ENCODE measurements around the gene ING5.
"Not testable (repeated sequence)": the region's sequence is repeated elsewhere in the genome, so short reads cannot be mapped to it uniquely, and the experiment has no call there.

ING5 gene

DNA sequence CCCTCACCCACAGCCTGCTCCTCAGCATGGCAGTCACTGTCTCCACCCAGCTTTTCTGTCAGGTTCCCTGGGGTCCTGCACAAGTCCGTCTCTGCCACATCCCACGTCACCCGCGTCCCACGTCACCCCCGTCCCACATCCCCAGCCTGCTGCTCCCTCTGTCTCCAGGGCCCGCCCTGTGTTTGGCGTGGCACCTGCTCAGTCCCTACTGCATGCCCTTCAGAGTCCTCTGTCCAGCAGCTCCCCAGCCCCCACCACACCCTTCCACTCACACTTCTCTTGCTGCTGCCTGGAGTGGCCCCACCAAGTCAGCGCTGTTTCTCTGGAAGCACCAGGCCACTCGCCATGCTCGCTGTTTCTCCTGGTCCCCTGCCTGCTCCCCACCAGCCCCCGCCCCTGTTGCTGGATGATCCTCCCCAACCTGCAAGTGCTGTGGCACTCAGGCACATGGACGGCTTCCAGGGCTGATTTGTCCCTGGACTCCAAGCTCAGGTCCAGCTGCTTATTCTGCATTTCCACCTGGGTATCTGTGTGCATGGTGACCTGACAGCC lies 45.6 kb upstream of the ING5 start:
- no peak for DNase-seq (ENCODE audit: low read depth)
- TF ChIP-seq, protein P1, sequence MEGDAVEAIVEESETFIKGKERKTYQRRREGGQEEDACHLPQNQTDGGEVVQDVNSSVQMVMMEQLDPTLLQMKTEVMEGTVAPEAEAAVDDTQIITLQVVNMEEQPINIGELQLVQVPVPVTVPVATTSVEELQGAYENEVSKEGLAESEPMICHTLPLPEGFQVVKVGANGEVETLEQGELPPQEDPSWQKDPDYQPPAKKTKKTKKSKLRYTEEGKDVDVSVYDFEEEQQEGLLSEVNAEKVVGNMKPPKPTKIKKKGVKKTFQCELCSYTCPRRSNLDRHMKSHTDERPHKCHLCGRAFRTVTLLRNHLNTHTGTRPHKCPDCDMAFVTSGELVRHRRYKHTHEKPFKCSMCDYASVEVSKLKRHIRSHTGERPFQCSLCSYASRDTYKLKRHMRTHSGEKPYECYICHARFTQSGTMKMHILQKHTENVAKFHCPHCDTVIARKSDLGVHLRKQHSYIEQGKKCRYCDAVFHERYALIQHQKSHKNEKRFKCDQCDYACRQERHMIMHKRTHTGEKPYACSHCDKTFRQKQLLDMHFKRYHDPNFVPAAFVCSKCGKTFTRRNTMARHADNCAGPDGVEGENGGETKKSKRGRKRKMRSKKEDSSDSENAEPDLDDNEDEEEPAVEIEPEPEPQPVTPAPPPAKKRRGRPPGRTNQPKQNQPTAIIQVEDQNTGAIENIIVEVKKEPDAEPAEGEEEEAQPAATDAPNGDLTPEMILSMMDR (conservative IDR thresholded peaks at IDR 0.05; ENCODE audit: low read length), result no peak

DNA sequence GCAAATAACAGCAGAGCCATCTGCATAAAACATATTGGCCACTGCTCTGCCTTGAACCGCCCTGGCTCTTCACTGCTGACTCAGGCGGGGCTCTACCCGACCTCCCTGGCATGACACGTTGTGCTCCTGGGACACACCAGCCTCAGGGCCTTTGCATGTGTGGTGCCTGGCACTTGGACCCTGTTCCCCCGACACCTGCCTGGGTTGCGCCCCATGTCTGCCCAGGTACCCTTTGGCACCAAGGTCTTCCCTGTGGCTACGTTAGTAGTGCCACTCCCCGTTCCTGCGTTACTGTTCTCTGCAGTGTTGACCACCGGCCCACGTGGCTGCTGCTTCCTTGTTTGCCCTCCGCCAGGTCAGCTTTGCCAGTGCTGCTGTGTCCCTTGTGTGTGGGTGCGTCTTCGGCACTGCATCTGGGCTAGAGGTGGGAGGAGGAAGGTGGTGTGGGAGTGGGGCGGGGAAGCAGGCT lies 44.0 kb upstream of the ING5 start:
- TF ChIP-seq, protein P1 (conservative IDR thresholded peaks at IDR 0.05; ENCODE audit: low read length), result no peak
- no peak for DNase-seq (ENCODE audit: low read depth)
- H3K4me3 ChIP-seq (ENCODE audit: low read length), result no peak overlapping the region

More for the DNA sequence above, 45.6 kb upstream of the ING5 start:
- H3K4me3 ChIP-seq (ENCODE audit: low read length), result no peak overlapping the region

DNA sequence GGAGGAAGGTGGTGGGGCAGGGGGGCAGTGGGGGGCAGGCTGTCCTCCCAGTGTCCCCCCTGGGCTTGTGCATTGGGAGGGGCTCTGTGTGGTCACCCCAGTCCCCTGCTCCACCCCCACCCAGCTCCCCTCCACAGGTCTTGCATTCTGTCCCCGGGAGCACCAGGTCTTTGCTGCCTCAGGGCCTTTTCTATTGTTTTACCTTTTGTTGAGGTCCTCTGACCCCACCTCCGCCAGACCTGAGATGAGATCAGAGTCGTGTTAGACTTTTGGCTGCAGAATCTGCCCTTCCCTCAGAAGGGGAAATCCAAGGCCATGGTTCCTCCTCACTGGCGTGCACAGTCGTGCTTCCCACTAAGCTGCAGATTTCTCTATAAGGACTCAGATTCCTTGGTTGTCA lies 43.5 kb upstream of the ING5 start:
- TF ChIP-seq, protein P1 (conservative IDR thresholded peaks at IDR 0.05; ENCODE audit: low read length), result no peak
- no peak overlapping the region for H3K4me3 ChIP-seq (ENCODE audit: low read length)
- DNase-seq (ENCODE audit: low read depth), result no peak

DNA sequence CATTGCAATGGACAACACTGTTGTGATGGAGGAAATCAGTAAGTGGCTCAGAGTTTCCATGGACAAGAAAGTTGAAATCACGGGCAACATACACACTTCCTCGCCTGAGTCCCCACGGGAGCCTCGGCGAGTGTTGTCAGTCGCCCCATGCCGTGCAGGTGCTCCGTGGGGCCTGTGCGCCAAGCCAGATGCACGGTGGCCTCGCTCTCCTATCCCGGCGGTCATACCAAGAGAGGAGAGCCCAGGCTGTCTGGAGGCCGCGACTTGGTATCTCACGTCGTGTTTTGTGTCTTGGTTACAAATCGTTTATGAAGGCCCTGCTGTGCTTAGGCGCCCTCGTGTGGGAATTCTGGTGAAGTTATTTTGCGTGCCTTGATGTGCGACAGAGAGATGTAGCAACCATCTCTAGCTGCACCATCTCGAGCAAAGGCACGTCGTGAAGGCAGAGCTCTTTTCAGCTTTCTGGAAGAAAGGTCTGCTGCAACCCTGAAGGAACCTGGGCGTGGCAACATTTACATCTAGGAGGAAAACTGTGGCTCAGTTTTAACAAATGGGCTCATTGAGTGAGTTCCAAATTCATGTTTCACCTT lies 42.6 kb upstream of the ING5 start:
- TF ChIP-seq, protein P1 (conservative IDR thresholded peaks at IDR 0.05; ENCODE audit: low read length), result peak; percentile 81
- no peak overlapping the region for H3K4me3 ChIP-seq (ENCODE audit: low read length)
- DNase-seq (ENCODE audit: low read depth), result peak; percentile 76

DNA sequence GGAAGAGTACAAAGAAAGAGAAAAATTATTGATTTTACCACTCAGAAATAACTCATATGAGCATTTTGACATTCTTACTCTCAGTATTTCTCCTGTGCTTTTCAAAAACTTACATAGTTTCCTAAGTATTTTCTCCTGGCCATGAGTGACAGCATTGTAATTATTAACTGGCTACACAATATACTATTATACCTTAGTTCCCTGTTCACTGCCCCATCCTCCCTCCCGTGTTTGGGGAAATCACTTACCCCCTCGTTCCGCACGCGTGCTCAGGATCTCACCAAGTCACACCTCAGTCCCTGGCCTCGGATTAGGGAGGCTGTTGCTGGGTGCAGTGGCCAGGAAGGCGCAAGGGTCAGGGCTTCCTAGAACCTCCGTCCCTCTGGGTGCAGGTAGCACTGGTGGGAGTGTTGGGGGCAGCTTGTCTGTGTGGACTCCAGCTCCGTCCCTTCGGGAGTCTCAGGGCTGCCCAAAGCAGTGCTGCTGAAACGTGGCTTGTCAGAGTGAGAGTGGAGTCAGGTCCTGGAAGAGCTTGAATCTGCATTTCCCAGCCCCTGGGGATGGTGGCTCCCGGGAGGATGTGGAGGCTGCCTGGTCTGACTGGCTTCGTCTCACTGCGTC lies 41.1 kb upstream of the ING5 start:
- TF ChIP-seq, protein P1 (conservative IDR thresholded peaks at IDR 0.05; ENCODE audit: low read length), result no peak
- DNase-seq (ENCODE audit: low read depth), result no peak
- no peak overlapping the region for H3K4me3 ChIP-seq (ENCODE audit: low read length)

DNA sequence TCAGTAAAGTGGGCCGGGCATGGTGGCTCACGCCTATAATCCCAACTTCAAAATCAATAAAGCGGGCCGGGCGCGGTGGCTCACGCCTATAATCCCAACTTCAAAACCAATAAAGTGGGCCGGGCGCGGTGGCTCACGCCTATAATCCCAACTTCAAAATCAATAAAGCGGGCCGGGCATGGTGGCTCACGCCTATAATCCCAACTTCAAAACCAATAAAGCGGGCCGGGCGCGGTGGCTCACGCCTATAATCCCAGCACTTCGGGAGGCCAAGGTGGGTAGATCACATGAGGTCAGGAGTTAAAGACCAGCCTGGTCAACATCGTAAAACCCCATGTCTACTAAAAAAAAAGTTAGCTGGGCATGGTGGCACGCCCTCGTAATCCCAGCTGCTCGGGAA lies 39.1 kb upstream of the ING5 start:
- not testable (repeated sequence) for H3K4me3 ChIP-seq (ENCODE audit: low read length); DNase-seq (ENCODE audit: low read depth)

DNA sequence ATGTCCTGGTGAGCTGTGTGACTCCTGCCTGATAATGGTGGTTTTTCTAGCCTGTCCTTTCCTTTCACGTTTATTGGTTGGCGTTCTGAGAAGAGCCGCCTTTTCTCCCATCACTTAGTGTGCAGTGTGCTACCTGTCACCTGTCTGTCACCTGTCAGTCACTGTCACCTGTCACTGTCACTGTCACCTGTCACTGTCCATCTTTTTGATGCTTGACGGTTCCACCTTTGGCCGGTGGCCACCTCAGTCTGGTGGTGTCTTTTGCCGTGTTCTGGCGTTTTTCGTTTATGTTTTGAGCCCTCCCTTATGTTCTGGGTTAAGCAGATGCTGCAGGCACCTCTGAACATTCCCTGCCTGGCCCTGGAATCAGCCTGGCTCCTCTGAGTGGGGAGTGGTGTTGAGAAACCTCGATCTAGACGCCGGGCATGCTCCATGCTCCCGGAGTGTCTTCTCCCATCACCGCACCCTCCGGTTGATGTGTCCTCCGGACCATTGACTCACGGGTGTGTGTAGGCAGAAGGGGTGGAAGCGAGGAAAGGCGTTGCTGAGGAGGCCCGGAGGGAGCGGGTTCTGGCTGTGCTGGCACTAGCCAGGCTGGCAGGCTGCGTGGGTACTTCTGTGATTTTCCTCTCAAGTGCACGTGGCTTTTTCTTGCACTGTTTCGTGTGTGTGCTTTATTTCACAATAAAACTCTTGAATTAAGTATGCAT lies 36.0 kb upstream of the ING5 start:
- TF ChIP-seq, protein P1 (conservative IDR thresholded peaks at IDR 0.05; ENCODE audit: low read length), result no peak
- no peak overlapping the region for H3K4me3 ChIP-seq (ENCODE audit: low read length)
- DNase-seq (ENCODE audit: low read depth), result no peak
